SU-DHL-6 (cell line): ENCODE data around the gene TMPRSS13.

Experiments
- H2AFZ ChIP-seq: fragments of 200-600 bp; sonication (generic); 2 replicates; pipeline ENCODE4 v1.6.1; 2014; ENCODE audit warnings: low read depth, mild to moderate bottlenecking, moderate library complexity, mixed read lengths, antibody characterized with exemption, low read length; ENCODE audit not compliant: severe bottlenecking
- H3F3A ChIP-seq: fragments of 200-600 bp; shearing (Covaris generic); 2 replicates; pipeline ENCODE4 v1.6.0; 2016; ENCODE audit warnings: antibody characterized with exemption, mild to moderate bottlenecking; ENCODE audit not compliant: insufficient read depth
- H3K27ac ChIP-seq: fragments of 200-600 bp; sonication (generic); 2 replicates; pipeline ENCODE4 v1.5.1; 2016; ENCODE audit warnings: low read depth, mild to moderate bottlenecking, low read length, moderate library complexity, mixed read lengths
- H3K27me3 ChIP-seq: fragments of 200-600 bp; sonication (generic), shearing (Covaris generic); 2 replicates; pipeline ENCODE4 v1.6.0; 2014; ENCODE audit warnings: mild to moderate bottlenecking, low read length
- H3K36me3 ChIP-seq: fragments of 200-600 bp; sonication (generic); 2 replicates; pipeline ENCODE4 v1.6.1; 2014; ENCODE audit warnings: mild to moderate bottlenecking, low read length, mixed read lengths
- H3K4me2 ChIP-seq: fragments of 300-600, 200-600 bp; shearing (Covaris generic), sonication (generic); 2 replicates; pipeline ENCODE4 v1.6.0; 2014; ENCODE audit warnings: low read length, low read depth, mild to moderate bottlenecking; ENCODE audit not compliant: poor library complexity, severe bottlenecking
- H3K4me3 ChIP-seq: fragments of 200-600 bp; sonication (generic); 2 replicates; pipeline ENCODE4 v1.5.1; 2014; ENCODE audit warnings: antibody characterized with exemption, low read length, mild to moderate bottlenecking, mixed read lengths; ENCODE audit not compliant: insufficient read depth, poor library complexity, severe bottlenecking
- H3K79me2 ChIP-seq: fragments of 200-600 bp; sonication (generic); 2 replicates; pipeline ENCODE4 v1.6.1; 2014; ENCODE audit warnings: mild to moderate bottlenecking, low read length, moderate library complexity; ENCODE audit not compliant: insufficient read depth
- H3K9ac ChIP-seq: fragments of 200-600 bp; sonication (generic); 2 replicates; pipeline ENCODE4 v1.7.0; 2014; ENCODE audit warnings: mild to moderate bottlenecking, low read length
- H3K9me2 ChIP-seq: fragments of 200-600 bp; sonication (generic); replicated peaks from 2 replicates; pipeline ENCODE4 v1.6.1; 2014; ENCODE audit warnings: low read length; ENCODE audit not compliant: insufficient read depth
- H3K9me3 ChIP-seq: fragments of 200-600 bp; sonication (generic); 2 replicates; pipeline ENCODE4 v1.6.1; 2014; ENCODE audit warnings: low read length, mixed read lengths; ENCODE audit not compliant: insufficient read depth
- H4K20me1 ChIP-seq: fragments of 200-600 bp; sonication (generic); 2 replicates; pipeline ENCODE4 v1.6.1; 2014; ENCODE audit warnings: low read depth, mild to moderate bottlenecking, antibody characterized with exemption, low read length, moderate library complexity, mixed read lengths
- CTCF ChIP-seq: fragments of 200-600 bp; sonication (generic); IDR thresholded peaks from one replicate; pipeline ENCODE4 v1.5.1; 2017; ENCODE audit warnings: antibody characterized with exemption, mild to moderate bottlenecking, low read length, moderate library complexity; ENCODE audit not compliant: insufficient read depth, poor library complexity, severe bottlenecking
- EZH2phosphoT487 ChIP-seq: fragments of 200-600 bp; sonication (generic), shearing (Covaris generic); conservative IDR thresholded peaks from 2 replicates; pipeline ENCODE4 v1.6.1; 2018; ENCODE audit warnings: mild to moderate bottlenecking, antibody characterized with exemption, low read length, moderate library complexity, mixed read lengths

The TMPRSS13 gene

GRCh38 chr11:117915672-117916235 lies 13.4 kb downstream of the TMPRSS13 start:
- H2AFZ ChIP-seq, result no peak overlapping the region
- no peaks in the 10 kb centered on the region for H3F3A ChIP-seq
- no peaks in the 10 kb centered on the region for H3K27me3 ChIP-seq
- no peak overlapping the region for H3K4me2 ChIP-seq
- no peak overlapping the region for H3K27ac ChIP-seq
- no peaks in the 10 kb centered on the region for H3K79me2 ChIP-seq
- no peaks in the 10 kb centered on the region for H3K36me3 ChIP-seq
- H3K9me2 ChIP-seq, result no peaks in the 10 kb centered on the region
- no peak overlapping the region for H3K4me3 ChIP-seq
- H3K9ac ChIP-seq, result no peak overlapping the region
- TF ChIP-seq EZH2phosphoT487 (no peak), CTCF (no peak)
- no peaks in the 10 kb centered on the region for H3K9me3 ChIP-seq
- no peaks in the 10 kb centered on the region for H4K20me1 ChIP-seq

GRCh38 chr11:117914991-117915618 lies 14.1 kb downstream of the TMPRSS13 start:
- Histone ChIP-seq H3K4me2 (no peak overlapping the region), H3K4me3 (no peak overlapping the region), H3K79me2 (no peaks in the 10 kb centered on the region), H3K9me3 (no peaks in the 10 kb centered on the region), H3K9me2 (no peaks in the 10 kb centered on the region), H3K9ac (no peak overlapping the region), H3F3A (no peaks in the 10 kb centered on the region), H3K27ac (no peak overlapping the region), H2AFZ (no peak overlapping the region), H3K27me3 (no peaks in the 10 kb centered on the region), H3K36me3 (no peaks in the 10 kb centered on the region), H4K20me1 (no peaks in the 10 kb centered on the region)
- no peak for TF ChIP-seq EZH2phosphoT487
- no peak for TF ChIP-seq CTCF

GRCh38 chr11:117914398-117914761 lies 14.8 kb downstream of the TMPRSS13 start:
- no peak overlapping the region for H3K4me3 ChIP-seq
- H3K79me2 ChIP-seq, result no peaks in the 10 kb centered on the region
- no peak overlapping the region for H3K9ac ChIP-seq
- H3F3A ChIP-seq, result no peaks in the 10 kb centered on the region
- H3K36me3 ChIP-seq, result no peaks in the 10 kb centered on the region
- H3K4me2 ChIP-seq, result no peak overlapping the region
- no peaks in the 10 kb centered on the region for H3K27me3 ChIP-seq
- H3K9me3 ChIP-seq, result no peaks in the 10 kb centered on the region
- TF ChIP-seq CTCF (no peak), EZH2phosphoT487 (no peak)
- no peaks in the 10 kb centered on the region for H4K20me1 ChIP-seq
- no peak overlapping the region for H3K27ac ChIP-seq
- H3K9me2 ChIP-seq, result no peaks in the 10 kb centered on the region
- no peak overlapping the region for H2AFZ ChIP-seq
